Fibroblast of villous mesenchyme (primary cell): ENCODE results near the gene SMYD3. TPM values are rescaled to one million over a fixed set of nuclear protein-coding genes. Genes with fewer than 3 reads are reported as not detected.

Experiments
- DNase-seq: peaks from one replicate; pipeline ENCODE4 v3.0.0-alpha.2; 2010; ENCODE audit warnings: low read depth
- H3K4me3 ChIP-seq: 2 replicates; pipeline ENCODE4 v1.5.1; 2011; ENCODE audit warnings: low read depth, mild to moderate bottlenecking, low read length
- CTCF ChIP-seq: IDR thresholded peaks from 2 replicates; pipeline ENCODE4 v1.5.1; 2012; ENCODE audit warnings: low read depth, mild to moderate bottlenecking, low read length; ENCODE audit not compliant: insufficient read depth
- total RNA-seq: library from RNA; depleted of rRNA; stranded (reverse); fragments of >200 nt; gene quantifications from 2 replicates; pipeline ENCODE4 v1.2.3, GENCODE V29; 2012

The SMYD3 gene
- total RNA-seq, 1 donor = 35.4 TPM

- no peak for TF ChIP-seq CTCF
- DNase-seq = no peak
- H3K4me3 ChIP-seq = no peak overlapping the region
Measured at GRCh38 chr1:245753807-245754206, 753.3 kb downstream of the SMYD3 start.

GRCh38 chr1:245752561-245752960, 754.5 kb downstream of the SMYD3 start:
- no peak for TF ChIP-seq CTCF
- no peak for DNase-seq
- H3K4me3 ChIP-seq = no peak overlapping the region

- H3K4me3 ChIP-seq = no peak overlapping the region
- peak; percentile 40 for DNase-seq
- TF ChIP-seq CTCF = no peak
Measured at GRCh38 chr1:245751726-245752470, 755.2 kb downstream of the SMYD3 start.

- DNase-seq = peak; percentile 94
- H3K4me3 ChIP-seq = no peak overlapping the region
- no peak for TF ChIP-seq CTCF
Measured at GRCh38 chr1:245751116-245751515, 756.0 kb downstream of the SMYD3 start.

- no peak for TF ChIP-seq CTCF
- H3K4me3 ChIP-seq = no peak overlapping the region
- peak; percentile 43 for DNase-seq
Measured at GRCh38 chr1:245750261-245750660, 756.8 kb downstream of the SMYD3 start.

GRCh38 chr1:245749053-245749452, 758.0 kb downstream of the SMYD3 start:
- TF ChIP-seq CTCF = no peak
- no peak for DNase-seq
- no peak overlapping the region for H3K4me3 ChIP-seq

GRCh38 chr1:245748646-245749045, 758.4 kb downstream of the SMYD3 start:
- TF ChIP-seq CTCF = no peak
- no peak for DNase-seq
- no peak overlapping the region for H3K4me3 ChIP-seq
